Esophagus (tissue), 2 donors: ENCODE results near the gene MAP1LC3B2. TPM values are rescaled to one million over a fixed set of nuclear protein-coding genes. Genes with fewer than 3 reads are reported as not detected.

ENCODE experiments used
- H3K27ac ChIP-seq, 2 donors: one replicate each; pipeline ENCODE4 v1.5.1; 2013; ENCODE audit warnings: low read depth in 2 of 2, mild to moderate bottlenecking in 2 of 2, inconsistent platforms in 1 of 2, low read length in 1 of 2, moderate library complexity in 1 of 2
- H3K27me3 ChIP-seq, 2 donors: one replicate each; pipeline ENCODE4 v1.6.1; 2013; ENCODE audit warnings: low read length in 2 of 2, control low read depth in 1 of 2, mild to moderate bottlenecking in 1 of 2; ENCODE audit not compliant: insufficient read depth in 2 of 2, control insufficient read depth in 1 of 2
- H3K36me3 ChIP-seq, 2 donors: one replicate each; pipeline ENCODE4 v1.6.1; 2013; ENCODE audit warnings: low read length in 1 of 2; ENCODE audit not compliant: control insufficient read depth in 2 of 2, insufficient read depth in 2 of 2
- H3K4me1 ChIP-seq, 2 donors: one replicate each; pipeline ENCODE4 v1.6.1; 2013; ENCODE audit warnings: low read length in 1 of 2; ENCODE audit not compliant: control insufficient read depth in 2 of 2, insufficient read depth in 2 of 2
- H3K4me3 ChIP-seq, 2 donors: one replicate each; pipeline ENCODE4 v1.5.1; 2013; ENCODE audit warnings: low read length in 2 of 2, mild to moderate bottlenecking in 2 of 2, low read depth in 1 of 2, moderate library complexity in 1 of 2
- H3K9me3 ChIP-seq, 2 donors: one replicate each; pipeline ENCODE4 v1.6.1; 2013; ENCODE audit warnings: mild to moderate bottlenecking in 2 of 2, low read depth in 1 of 2, low read length in 1 of 2, moderate library complexity in 1 of 2; ENCODE audit not compliant: control insufficient read depth in 2 of 2, insufficient read depth in 1 of 2
- WGBS, 2 donors: extraction: QIAGEN DNeasy Blood & Tissue Kit; methylation state at CpG; one replicate each; pipeline ENCODE4 v1.1.7; 2013; 5-methylcytosine and 5-hydroxymethylcytosine counted together
- polyA plus RNA-seq, 2 donors: library from polyadenylated mRNA; stranded (reverse); fragments of 200-250 nt; gene quantifications; one replicate each; pipeline ENCODE4 v1.2.3, GENCODE V29; 2013
- donor health status: healthy with polysubstance abuse.
- donor health status: Bipolar disorder and iron deficiency.

The MAP1LC3B2 gene
- polyA plus RNA-seq, 2 donors = 1.0 to 1.9 TPM

- Histone ChIP-seq H3K27ac (no peak overlapping the region), H3K4me3 (no peak overlapping the region), H3K4me1 (peaks cover 2 to 8% of the 10 kb centered on the region in 2 donors), H3K9me3 (peaks cover 0 to 5% of the 10 kb centered on the region in 2 donors), H3K36me3 (no peaks in the 10 kb centered on the region), H3K27me3 (no peaks in the 10 kb centered on the region)
- 97 to 98% methylated on average over 5 of the region's 5 CpGs for WGBS, 2 donors
Observed at GRCh38 chr12:116588390-116589028, 29.3 kb downstream of the MAP1LC3B2 start.

- Histone ChIP-seq H3K4me3 (no peak overlapping the region), H3K9me3 (peaks cover under 1 to 5% of the 10 kb centered on the region in 2 donors), H3K27me3 (no peaks in the 10 kb centered on the region), H3K27ac (no peak overlapping the region), H3K36me3 (no peaks in the 10 kb centered on the region), H3K4me1 (peaks cover 2 to 8% of the 10 kb centered on the region in 2 donors)
- 93 to 96% methylated on average over 9 of the region's 9 CpGs for WGBS, 2 donors
Observed at GRCh38 chr12:116589581-116589980, 30.4 kb downstream of the MAP1LC3B2 start.

GRCh38 chr12:116590561-116590960 lies 31.4 kb downstream of the MAP1LC3B2 start:
- Histone ChIP-seq H3K36me3 (no peaks in the 10 kb centered on the region), H3K4me3 (no peak overlapping the region)
- WGBS, 2 donors = 0 to 14% methylated on average over 1 of the region's 1 CpG

GRCh38 chr12:116591855-116592637 lies 32.9 kb downstream of the MAP1LC3B2 start:
- H3K4me3 ChIP-seq = no peak overlapping the region
- H3K27ac ChIP-seq = peak overlapping the region; percentile 86 to 87
- WGBS, 2 donors = 14 to 22% methylated on average over 11 of the region's 11 CpGs

More at GRCh38 chr12:116590561-116590960, 31.4 kb downstream of the MAP1LC3B2 start:
- Histone ChIP-seq H3K9me3 (peaks cover 0 to 2% of the 10 kb centered on the region in 2 donors), H3K4me1 (peaks cover 2 to 8% of the 10 kb centered on the region in 2 donors), H3K27me3 (no peaks in the 10 kb centered on the region), H3K27ac (no peak overlapping the region)

GRCh38 chr12:116592731-116593130 lies 33.5 kb downstream of the MAP1LC3B2 start:
- WGBS, 2 donors = 53 to 65% methylated on average over 8 of the region's 8 CpGs
- H3K27ac ChIP-seq = peak overlapping the region; percentile 86 to 87
- no peak overlapping the region for H3K4me3 ChIP-seq
- H3K9me3 ChIP-seq = peaks cover 0 to 2% of the 10 kb centered on the region in 2 donors
- no peaks in the 10 kb centered on the region for H3K36me3 ChIP-seq
- H3K4me1 ChIP-seq = peaks cover 2 to 8% of the 10 kb centered on the region in 2 donors
- H3K27me3 ChIP-seq = no peaks in the 10 kb centered on the region

More at GRCh38 chr12:116591855-116592637, 32.9 kb downstream of the MAP1LC3B2 start:
- peaks cover 0 to 2% of the 10 kb centered on the region in 2 donors for H3K9me3 ChIP-seq
- H3K27me3 ChIP-seq = no peaks in the 10 kb centered on the region
- no peaks in the 10 kb centered on the region for H3K36me3 ChIP-seq
- peaks cover 2 to 8% of the 10 kb centered on the region in 2 donors for H3K4me1 ChIP-seq

- no peaks in the 10 kb centered on the region for H3K36me3 ChIP-seq
- H3K9me3 ChIP-seq = peaks cover 0 to 2% of the 10 kb centered on the region in 2 donors
- WGBS, 2 donors = 79 to 81% methylated on average over 12 of the region's 12 CpGs
- H3K27me3 ChIP-seq = no peaks in the 10 kb centered on the region
- H3K4me3 ChIP-seq = no peak overlapping the region
- peaks cover 2 to 8% of the 10 kb centered on the region in 2 donors for H3K4me1 ChIP-seq
- no peak overlapping the region for H3K27ac ChIP-seq
Observed at GRCh38 chr12:116594325-116595038, 35.3 kb downstream of the MAP1LC3B2 start.

- WGBS, 2 donors = 27 to 47% methylated on average over 1 of the region's 1 CpG
Observed at GRCh38 chr12:116595186-116595585, 36.0 kb downstream of the MAP1LC3B2 start.

GRCh38 chr12:116595672-116596071 lies 36.5 kb downstream of the MAP1LC3B2 start:
- Histone ChIP-seq H3K4me3 (no peak overlapping the region), H3K4me1 (peaks cover 2 to 8% of the 10 kb centered on the region in 2 donors), H3K27ac (no peak overlapping the region), H3K27me3 (no peaks in the 10 kb centered on the region), H3K9me3 (peaks cover 0 to 2% of the 10 kb centered on the region in 2 donors), H3K36me3 (no peaks in the 10 kb centered on the region)

More at GRCh38 chr12:116595186-116595585, 36.0 kb downstream of the MAP1LC3B2 start:
- Histone ChIP-seq H3K36me3 (no peaks in the 10 kb centered on the region), H3K4me3 (no peak overlapping the region), H3K27ac (no peak overlapping the region), H3K27me3 (no peaks in the 10 kb centered on the region), H3K9me3 (peaks cover 0 to 2% of the 10 kb centered on the region in 2 donors), H3K4me1 (peaks cover 2 to 8% of the 10 kb centered on the region in 2 donors)

- WGBS, 2 donors = 73 to 88% methylated on average over 1 of the region's 1 CpG
- H3K9me3 ChIP-seq = peaks cover 0 to 2% of the 10 kb centered on the region in 2 donors
- no peaks in the 10 kb centered on the region for H3K36me3 ChIP-seq
- H3K4me1 ChIP-seq = peaks cover 0 to 4% of the 10 kb centered on the region in 2 donors
- H3K27me3 ChIP-seq = no peaks in the 10 kb centered on the region
- H3K4me3 ChIP-seq = no peak overlapping the region
- H3K27ac ChIP-seq = no peak overlapping the region
Observed at GRCh38 chr12:116597886-116598285, 38.7 kb downstream of the MAP1LC3B2 start.
